H54 (cell line): ENCODE data around the gene LY86.

Experiments
- DNase-seq: peaks from one replicate; pipeline ENCODE4 v3.0.0; 2011; ENCODE audit warnings: low spot score, mixed read lengths; ENCODE audit not compliant: insufficient read length
- FAIRE-seq: peaks from 3 replicates; lab custom pipeline; 2011; peaks lifted over from hg19 to GRCh38; lab: Jason Lieb, UNC
- POLR2A ChIP-seq: IDR thresholded peaks from 2 replicates; pipeline ENCODE4 v1.6.1; 2011; ENCODE audit warnings: low read depth, mild to moderate bottlenecking, low read length

LY86 gene

DNA sequence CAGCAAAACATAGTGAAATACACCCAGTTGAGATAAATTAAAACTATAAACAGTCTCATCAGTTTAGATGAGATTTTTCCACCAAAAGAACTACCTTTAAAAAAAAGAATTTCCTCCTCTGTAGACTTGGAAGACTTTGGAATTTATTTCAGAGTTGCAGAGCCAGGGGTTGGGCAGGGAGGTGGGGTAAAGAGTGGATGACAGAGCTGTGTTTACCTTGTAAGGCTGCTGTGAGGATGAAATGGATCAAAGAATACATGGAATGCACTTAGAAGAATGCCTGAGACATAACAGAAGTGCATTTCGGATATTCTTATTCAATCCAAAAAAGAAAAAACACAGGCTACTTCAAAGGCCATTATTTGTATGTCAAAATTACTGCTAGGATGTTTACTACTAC, 6.4 kb upstream of the LY86 start:
- DNase-seq (no peak), FAIRE-seq (no peak)
- no peak for TF ChIP-seq POLR2A

DNA sequence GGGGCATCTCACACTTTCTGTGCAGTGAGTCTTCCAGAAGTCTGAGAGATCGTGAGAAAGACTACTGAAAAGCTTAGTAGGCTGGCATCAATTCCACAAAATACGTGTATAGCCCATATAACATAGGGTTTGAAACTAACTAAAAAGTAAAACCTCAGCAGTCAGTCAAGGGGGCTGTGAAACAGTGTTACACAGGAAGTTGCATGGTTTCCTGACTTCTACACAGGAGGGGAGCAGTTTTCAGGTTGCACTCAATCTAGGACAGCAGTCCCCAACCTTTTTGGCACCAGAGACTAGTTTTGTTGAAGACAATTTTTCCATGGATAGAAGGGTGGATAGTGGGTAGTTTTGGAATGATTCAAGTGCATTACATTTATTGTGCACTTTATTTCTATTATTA, 4.7 kb upstream of the LY86 start:
- FAIRE-seq = no peak
- TF ChIP-seq POLR2A = no peak
- no peak for DNase-seq

DNA sequence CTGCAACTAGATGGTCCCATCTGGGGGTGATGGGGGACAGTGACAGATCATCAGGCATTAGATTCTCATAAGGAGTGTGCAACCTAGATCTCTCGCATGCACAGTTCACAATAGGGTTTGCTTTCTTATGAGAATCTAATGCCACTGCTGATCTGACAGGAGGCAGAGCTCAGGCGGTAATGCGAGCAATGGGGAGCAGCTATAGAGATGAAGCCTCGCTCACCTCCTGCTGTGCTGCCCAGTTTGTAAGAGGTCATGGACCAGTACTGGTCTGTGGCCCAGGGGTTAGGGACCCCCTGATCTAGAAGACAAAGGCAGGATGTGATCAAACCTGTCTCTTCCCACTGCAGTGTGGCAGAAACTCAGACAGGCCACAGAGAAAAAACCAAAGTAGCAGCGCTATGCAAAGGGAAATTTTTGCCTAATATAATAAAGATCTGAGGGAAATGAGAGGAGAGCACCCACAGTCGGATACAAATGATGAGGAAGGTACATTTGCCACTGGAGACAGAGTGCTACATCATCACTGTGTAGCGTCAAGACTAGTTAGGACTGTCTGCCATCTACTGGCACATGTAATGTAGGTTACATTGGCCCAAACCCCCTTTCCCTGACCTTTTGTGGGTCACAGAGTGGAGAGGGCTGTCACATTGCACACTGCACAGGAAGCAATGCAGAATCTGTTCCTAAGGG, 4.1 kb upstream of the LY86 start:
- DNase-seq (no peak), FAIRE-seq (no peak)
- no peak for TF ChIP-seq POLR2A

DNA sequence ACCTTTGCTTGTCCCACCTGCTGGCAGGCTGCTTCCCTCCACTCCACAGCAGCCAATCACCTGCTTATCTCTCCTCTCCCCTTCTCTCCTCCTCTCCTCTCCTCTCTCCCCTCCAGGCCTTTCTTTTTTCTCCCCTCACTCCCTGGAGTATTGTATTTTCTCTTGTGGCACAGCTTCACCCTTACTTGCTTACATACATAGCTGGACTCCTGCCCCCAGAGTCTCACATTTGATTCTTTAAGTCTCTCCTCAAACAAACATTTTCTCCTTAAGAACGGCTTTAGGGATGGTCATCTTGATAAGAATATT, 3.6 kb upstream of the LY86 start:
- FAIRE-seq = no peak
- DNase-seq = no peak
- no peak for TF ChIP-seq POLR2A

DNA sequence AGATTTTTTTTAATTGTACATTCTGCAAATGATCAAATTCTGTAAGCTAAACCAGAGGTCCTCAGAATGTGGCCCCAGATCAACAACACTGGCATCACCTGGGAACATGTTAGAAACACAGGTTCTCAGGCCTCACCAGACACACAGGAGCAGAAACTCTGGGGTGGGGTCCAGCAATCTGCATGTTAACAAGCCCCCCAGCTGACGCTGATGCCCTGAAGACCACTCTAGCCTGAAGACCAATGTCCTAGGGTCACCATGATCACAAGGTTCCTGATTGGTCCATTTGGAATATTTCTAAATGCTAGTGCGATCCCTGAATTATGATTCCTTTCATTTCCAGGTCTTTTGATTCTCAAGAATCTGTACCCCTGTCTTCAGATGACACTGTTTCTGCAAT, 2.4 kb upstream of the LY86 start:
- TF ChIP-seq POLR2A = no peak
- FAIRE-seq = no peak

DNA sequence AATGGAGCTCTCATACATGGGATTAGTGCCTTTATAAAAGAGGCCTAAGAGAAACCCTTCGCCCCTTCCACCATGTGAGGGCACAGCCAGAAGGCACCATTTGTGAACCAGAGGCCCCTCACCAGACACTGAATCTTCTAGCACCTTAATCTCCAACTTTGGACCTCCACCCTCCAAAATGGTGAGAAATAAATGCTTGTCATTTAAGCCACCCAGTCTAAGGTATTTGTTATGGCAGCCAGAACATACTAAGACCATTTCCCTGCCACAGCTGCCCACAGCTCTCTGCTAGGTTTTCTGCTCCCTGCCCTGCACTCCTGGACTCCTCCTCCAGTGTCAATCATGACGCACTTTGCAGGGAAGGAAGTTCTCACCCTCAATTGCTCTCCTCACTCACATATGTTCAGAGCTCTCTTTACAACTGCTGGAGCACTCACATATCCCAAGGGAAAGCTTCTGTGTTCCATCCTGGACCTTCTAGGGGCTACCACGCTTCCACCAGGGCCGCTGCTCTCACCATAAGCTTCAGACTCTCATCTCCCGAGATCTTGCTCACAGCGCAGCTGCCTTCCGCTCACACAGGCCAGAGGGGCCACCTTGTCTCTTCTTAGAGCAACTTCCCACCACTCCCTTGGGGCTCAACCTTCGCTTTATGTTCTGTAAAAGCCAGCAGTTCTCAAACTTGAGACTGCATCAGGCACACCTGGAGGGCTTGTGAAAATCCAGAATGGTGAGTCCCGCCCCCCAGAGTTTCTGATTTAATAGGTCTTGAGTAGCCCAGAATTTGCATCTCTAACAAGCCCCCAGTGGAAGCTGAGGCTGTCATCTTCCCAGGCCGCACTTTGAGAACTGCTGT, 1.6 kb upstream of the LY86 start:
- no peak for FAIRE-seq
- no peak for TF ChIP-seq POLR2A
- no peak for DNase-seq

More for the DNA sequence above, 2.4 kb upstream of the LY86 start:
- no peak for DNase-seq

DNA sequence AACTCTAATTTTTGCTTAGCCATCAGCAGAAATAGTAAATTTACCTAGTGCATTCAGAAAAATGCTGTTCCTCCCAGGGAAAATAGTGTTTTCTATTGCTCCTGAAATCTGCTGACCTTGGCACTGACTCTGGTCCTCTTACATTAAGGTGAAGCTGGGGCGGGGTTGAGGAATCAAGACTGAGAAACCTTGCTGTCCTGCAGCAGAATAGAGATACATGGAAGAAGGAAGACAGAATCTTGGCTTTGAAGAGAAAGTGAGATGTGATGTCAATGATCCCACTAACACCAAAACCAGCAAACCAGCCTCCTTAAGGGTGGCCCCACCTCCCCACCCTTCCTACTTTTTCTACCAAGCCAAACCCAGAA, 840 bp upstream of the LY86 start:
- DNase-seq = no peak
- TF ChIP-seq POLR2A = no peak
- FAIRE-seq = no peak

DNA sequence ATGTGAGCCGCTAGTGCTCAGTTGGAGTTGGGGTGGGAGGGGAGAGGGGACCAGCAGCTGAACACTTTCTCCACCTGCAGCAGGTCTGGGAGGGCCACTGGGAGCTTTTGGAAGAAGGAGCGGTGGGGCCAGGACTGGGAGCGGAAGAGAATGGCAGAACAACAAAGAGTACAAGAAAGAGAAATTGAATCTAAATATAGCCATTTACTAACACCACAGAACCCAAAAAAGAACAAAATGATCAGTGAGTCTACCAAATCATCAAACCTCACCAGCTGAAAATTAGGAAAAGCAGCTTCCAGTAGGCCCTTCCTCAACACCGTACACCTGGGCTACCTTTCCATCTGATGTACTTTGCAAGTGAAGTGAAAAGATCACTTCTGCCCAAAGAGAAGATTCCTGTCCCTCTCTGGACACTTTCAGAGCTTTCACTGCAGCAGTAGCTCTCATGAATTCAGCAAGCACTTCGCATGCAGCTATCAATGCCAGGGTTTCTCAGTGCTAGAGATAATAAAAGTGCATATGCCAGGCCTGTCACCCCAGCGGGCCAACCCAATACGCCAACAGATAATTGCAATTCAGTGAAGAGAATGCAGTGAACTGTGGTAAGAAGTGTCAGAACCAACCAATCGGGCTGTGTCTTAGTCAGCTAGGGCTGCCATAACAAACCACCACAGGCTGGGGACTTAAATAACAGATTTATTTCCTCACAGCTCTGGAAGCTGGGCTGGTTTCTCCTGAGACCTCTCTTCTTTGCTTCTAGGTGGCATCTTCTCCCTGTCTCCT, 597 bp downstream of the LY86 start:
- no peak for DNase-seq
- no peak for TF ChIP-seq POLR2A
- FAIRE-seq = no peak

DNA sequence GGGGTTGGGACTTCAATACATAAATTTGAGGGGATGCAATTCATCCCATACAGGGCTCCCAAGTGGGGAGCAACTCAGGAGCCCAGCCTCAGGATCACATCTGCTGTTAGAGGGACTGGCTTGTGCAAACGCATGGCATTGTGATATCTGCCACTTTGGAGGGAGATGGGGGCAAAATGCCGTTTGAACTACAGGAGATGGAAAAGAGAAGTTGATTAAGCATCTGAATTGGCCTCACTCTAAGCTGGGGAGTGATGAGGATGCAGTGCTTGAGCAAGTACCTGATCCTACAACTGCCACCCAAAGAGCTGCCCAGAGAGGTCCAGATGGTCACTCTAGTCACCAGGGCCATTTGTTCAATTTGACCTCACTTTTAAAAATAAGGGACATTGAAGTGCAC, 2.0 kb downstream of the LY86 start:
- no peak for DNase-seq
- no peak for FAIRE-seq
- TF ChIP-seq POLR2A = no peak

DNA sequence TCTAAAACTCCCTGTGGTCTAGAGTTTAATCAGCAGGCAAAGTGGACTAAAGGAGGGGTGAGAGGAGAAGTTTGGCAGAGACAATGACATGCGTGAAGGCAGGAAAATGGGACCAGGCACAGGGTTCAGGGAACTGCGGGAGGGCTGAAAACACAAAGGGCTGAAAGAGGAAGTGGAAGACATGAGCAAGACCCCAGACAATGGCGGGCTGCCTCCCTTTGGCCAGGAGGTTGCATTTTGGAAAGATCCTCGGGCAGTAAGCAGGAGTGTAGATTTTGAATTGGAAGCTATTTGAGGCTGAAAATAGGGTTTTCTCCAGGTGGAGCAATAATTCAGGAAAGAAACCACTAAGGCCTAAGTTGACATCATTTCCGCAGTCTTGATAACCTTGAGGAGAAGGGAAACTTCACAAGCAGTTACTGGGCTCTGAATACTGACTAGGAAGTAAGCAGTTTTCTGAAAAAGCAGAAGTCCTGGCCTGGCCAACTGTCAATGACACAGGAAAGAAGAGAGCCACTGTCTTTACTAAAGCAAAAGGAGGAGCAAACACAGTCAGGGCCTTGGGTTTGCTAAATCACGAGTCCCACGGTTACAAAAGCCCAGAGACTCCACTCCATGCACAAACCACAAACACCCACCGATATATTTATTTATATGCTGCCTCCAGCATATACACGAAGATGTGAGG, 3.4 kb downstream of the LY86 start:
- no peak for FAIRE-seq
- no peak for DNase-seq
- no peak for TF ChIP-seq POLR2A

DNA sequence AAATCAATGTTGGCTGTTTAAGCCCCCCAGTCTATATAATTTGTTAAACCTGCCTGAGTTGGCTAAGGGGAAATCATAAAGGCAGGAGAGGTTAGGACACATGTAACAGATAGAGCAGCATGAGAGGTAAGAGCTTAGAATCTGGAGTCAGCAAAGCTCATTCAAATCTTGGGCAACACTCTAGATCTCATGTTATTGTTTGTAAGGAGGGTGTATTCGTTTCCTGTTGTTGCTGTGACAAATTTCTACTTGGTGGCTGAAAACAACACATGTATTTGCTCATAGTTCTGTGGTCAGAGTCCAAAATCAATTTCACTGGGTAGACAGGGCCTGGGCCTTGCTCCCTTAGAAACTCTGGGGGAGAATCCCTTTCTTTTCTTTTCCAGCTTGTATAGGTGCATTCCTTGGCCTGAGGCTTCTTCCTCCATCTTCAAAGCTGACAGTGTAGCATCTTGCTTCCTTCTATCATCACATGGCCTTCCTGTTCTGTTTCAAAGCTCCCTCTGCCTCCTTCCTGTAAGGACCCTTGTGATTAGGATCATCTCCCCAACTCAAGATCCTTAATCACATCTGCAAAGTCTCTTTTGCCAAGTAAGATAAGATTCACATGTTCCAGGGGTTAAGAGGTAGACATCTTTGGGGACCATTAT, 4.4 kb downstream of the LY86 start:
- no peak for FAIRE-seq
- no peak for TF ChIP-seq POLR2A

DNA sequence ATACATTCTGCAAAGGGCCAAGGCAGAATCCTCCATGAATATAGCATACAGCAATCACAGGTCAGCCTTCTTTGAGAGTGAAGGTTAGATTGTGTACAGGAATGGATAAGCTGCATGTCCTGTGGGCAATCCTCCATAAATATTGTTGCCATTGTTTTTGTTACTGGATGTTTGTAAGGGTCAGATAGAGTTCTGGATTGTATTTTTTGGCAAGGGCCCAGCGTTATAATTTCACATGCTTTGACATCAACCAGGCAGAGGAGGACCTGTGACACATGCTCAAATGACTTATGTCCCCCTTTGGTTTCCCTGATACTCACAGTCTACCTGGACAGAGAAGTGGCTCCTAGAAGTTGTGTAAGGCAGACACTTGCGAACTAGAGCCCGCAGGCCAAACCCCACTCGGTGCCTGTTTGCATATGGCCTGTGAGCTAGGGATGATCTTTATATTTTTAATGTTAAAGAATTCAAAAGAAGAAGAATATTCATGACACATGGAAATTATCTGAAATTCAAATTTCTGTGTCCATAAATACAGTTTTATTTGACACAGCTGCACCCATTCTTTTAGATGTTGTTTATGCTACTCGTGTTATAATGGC, 5.4 kb downstream of the LY86 start:
- DNase-seq = no peak
- no peak for TF ChIP-seq POLR2A
- no peak for FAIRE-seq

More for the DNA sequence above, 4.4 kb downstream of the LY86 start:
- no peak for DNase-seq

DNA sequence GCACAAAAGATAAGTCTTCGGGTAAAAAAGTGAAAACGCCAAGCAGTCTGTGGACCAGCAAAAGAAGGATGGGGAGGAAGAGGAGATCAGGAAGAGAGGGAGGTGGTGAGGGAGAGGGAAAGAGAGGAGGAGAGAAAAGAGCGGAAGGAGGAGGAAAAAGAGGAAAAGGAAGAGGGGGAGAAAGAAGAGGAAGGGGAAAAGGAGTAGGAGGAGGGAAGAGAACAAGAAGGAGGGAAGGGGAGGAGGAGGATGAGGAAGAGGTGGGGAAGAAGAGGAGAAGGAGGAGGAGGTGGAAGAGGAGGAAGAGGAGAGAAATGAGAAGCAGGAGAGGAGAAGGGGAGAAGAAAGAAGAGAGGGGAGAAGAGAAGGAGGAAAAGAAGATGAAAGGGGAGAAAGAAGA, 6.5 kb downstream of the LY86 start:
- DNase-seq (no peak), FAIRE-seq (no peak)
- TF ChIP-seq POLR2A = no peak
